Suprapubic skin (tissue), 4 donors: ENCODE data around the gene FGD3. TPM values are rescaled to one million over a fixed set of nuclear protein-coding genes. Genes with fewer than 3 reads are reported as not detected.
A peak's percentile ranks its signal among the peaks of the same experiment; 100 is the strongest.

Source experiments
- DNase-seq, 2 donors: peaks; one replicate each; pipeline ENCODE4 v3.0.0-alpha.2; 2019; ENCODE audit warnings: low spot score in 2 of 2
- H3K27ac ChIP-seq: fragments of 200-600 bp; sonication (generic); one replicate; pipeline ENCODE4 v1.5.1; 2019
- H3K27me3 ChIP-seq: fragments of 200-600 bp; sonication (generic); one replicate; pipeline ENCODE4 v1.5.1; 2019
- H3K36me3 ChIP-seq: fragments of 200-600 bp; sonication (generic); one replicate; pipeline ENCODE4 v1.5.1; 2019
- H3K4me1 ChIP-seq: fragments of 200-600 bp; sonication (generic); one replicate; pipeline ENCODE4 v1.5.1; 2019
- H3K4me3 ChIP-seq: fragments of 200-600 bp; sonication (generic); one replicate; pipeline ENCODE4 v1.5.1; 2019; ENCODE audit warnings: mild to moderate bottlenecking
- H3K9me3 ChIP-seq: fragments of 200-600 bp; sonication (generic); one replicate; pipeline ENCODE4 v1.5.1; 2019
- EP300 ChIP-seq: sonication (generic); formaldehyde crosslinking; IDR thresholded peaks from one replicate; pipeline ENCODE4 v1.6.1; 2017; ENCODE audit warnings: antibody characterized with exemption
- POLR2A ChIP-seq, 2 donors: fragments of 450-650 bp; IDR thresholded peaks; one replicate each; pipeline ENCODE4 v1.6.1; 2017; ENCODE audit warnings: antibody characterized with exemption in 2 of 2, mild to moderate bottlenecking in 2 of 2, moderate library complexity in 2 of 2
- POLR2AphosphoS5 ChIP-seq, 3 donors: sonication (generic); formaldehyde crosslinking; IDR thresholded peaks; one replicate each; pipeline ENCODE4 v1.6.1; 2017; ENCODE audit warnings: antibody characterized with exemption in 3 of 3
- WGBS: methylation state at CpG from one replicate; pipeline ENCODE4 v1.1.5; 2018; 5-methylcytosine and 5-hydroxymethylcytosine counted together
- total RNA-seq, 4 donors: library from RNA; depleted of rRNA; stranded (reverse); fragments of >200 nt; gene quantifications; one replicate each; pipeline ENCODE4 v1.1.0, GENCODE V29; 2016
- TF ChIP-seq, protein P1 (sequence below), 2 donors: fragments of 200-600 bp in 1 of 2; fragments of 450-650 bp in 1 of 2; sonication (generic) in 1 of 2; IDR thresholded peaks; one replicate each; pipeline ENCODE4 v1.5.1; 2016 to 2019; ENCODE audit warnings: antibody characterized with exemption in 2 of 2, mild to moderate bottlenecking in 1 of 2, moderate library complexity in 1 of 2

Gene FGD3
- total RNA-seq, 4 donors from 2014 or later, result 4.6 to 9.2 (median 6.6) TPM

- no peak overlapping the region for H3K4me3 ChIP-seq
- no peaks in the 10 kb centered on the region for H3K27me3 ChIP-seq
- no peak for TF ChIP-seq POLR2AphosphoS5 (IDR thresholded peaks at IDR 0.05)
- TF ChIP-seq EP300, result no peak
- TF ChIP-seq, protein P1, sequence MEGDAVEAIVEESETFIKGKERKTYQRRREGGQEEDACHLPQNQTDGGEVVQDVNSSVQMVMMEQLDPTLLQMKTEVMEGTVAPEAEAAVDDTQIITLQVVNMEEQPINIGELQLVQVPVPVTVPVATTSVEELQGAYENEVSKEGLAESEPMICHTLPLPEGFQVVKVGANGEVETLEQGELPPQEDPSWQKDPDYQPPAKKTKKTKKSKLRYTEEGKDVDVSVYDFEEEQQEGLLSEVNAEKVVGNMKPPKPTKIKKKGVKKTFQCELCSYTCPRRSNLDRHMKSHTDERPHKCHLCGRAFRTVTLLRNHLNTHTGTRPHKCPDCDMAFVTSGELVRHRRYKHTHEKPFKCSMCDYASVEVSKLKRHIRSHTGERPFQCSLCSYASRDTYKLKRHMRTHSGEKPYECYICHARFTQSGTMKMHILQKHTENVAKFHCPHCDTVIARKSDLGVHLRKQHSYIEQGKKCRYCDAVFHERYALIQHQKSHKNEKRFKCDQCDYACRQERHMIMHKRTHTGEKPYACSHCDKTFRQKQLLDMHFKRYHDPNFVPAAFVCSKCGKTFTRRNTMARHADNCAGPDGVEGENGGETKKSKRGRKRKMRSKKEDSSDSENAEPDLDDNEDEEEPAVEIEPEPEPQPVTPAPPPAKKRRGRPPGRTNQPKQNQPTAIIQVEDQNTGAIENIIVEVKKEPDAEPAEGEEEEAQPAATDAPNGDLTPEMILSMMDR (IDR thresholded peaks at IDR 0.05), result no peak
- no peak for TF ChIP-seq POLR2A (IDR thresholded peaks at IDR 0.05)
- no peaks in the 10 kb centered on the region for H3K36me3 ChIP-seq
- no peaks in the 10 kb centered on the region for H3K4me1 ChIP-seq
- H3K9me3 ChIP-seq, result no peaks in the 10 kb centered on the region
- DNase-seq, result peak; percentile 32 to 72
- 95% methylated on average over 9 of the region's 9 CpGs for WGBS
- H3K27ac ChIP-seq, result no peak overlapping the region
Measured at GRCh38 chr9:93080406-93080805, 133.1 kb downstream of the FGD3 start.

- H3K4me1 ChIP-seq, result no peaks in the 10 kb centered on the region
- peak; percentile 36 to 47 for DNase-seq
- 77% methylated on average over 8 of the region's 10 CpGs for WGBS
Measured at GRCh38 chr9:93081081-93081529, 133.8 kb downstream of the FGD3 start.

DNA sequence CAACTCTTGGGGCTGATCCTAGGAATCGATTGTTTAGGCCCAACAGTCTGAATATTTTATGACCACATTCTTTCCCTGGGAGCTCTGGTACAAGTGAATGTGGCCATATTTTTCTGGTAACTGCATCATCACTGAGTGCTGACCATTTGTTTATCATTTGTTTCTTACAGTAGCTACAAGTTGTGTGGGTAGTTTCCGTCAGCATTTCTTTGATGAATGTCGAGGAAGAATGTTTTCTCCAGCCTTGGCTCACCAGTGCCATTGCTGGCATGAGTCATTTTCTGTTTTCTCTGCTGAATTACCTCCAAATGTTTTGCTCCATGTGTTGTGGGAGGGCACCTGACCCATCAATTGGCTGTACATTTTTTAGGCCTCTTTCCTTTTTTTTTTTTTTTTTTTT lies 134.6 kb downstream of the FGD3 start:
- 67% methylated on average over 3 of the region's 3 CpGs for WGBS
- no peak overlapping the region for H3K27ac ChIP-seq
- TF ChIP-seq POLR2A (IDR thresholded peaks at IDR 0.05) (no peak), EP300 (no peak), POLR2AphosphoS5 (IDR thresholded peaks at IDR 0.05) (no peak)
- TF ChIP-seq, protein P1 (IDR thresholded peaks at IDR 0.05), result no peak
- no peaks in the 10 kb centered on the region for H3K27me3 ChIP-seq
- H3K9me3 ChIP-seq, result no peaks in the 10 kb centered on the region
- DNase-seq, result no peak
- H3K36me3 ChIP-seq, result no peaks in the 10 kb centered on the region
- no peaks in the 10 kb centered on the region for H3K4me1 ChIP-seq
- no peak overlapping the region for H3K4me3 ChIP-seq

More at GRCh38 chr9:93081081-93081529, 133.8 kb downstream of the FGD3 start:
- no peaks in the 10 kb centered on the region for H3K27me3 ChIP-seq
- no peak overlapping the region for H3K4me3 ChIP-seq
- no peak overlapping the region for H3K27ac ChIP-seq
- TF ChIP-seq, protein P1 (IDR thresholded peaks at IDR 0.05), result no peak
- TF ChIP-seq POLR2AphosphoS5 (IDR thresholded peaks at IDR 0.05) (no peak), EP300 (no peak), POLR2A (IDR thresholded peaks at IDR 0.05) (no peak)
- no peaks in the 10 kb centered on the region for H3K9me3 ChIP-seq
- H3K36me3 ChIP-seq, result no peaks in the 10 kb centered on the region

- Histone ChIP-seq H3K4me3 (no peak overlapping the region), H3K36me3 (no peaks in the 10 kb centered on the region), H3K4me1 (no peaks in the 10 kb centered on the region), H3K27me3 (no peaks in the 10 kb centered on the region), H3K27ac (no peak overlapping the region), H3K9me3 (no peaks in the 10 kb centered on the region)
- peak; percentile 50 to 64 for DNase-seq
- TF ChIP-seq POLR2AphosphoS5 (IDR thresholded peaks at IDR 0.05) (no peak), POLR2A (IDR thresholded peaks at IDR 0.05) (no peak), EP300 (no peak)
- TF ChIP-seq, protein P1 (IDR thresholded peaks at IDR 0.05), result no peak
- 71% methylated on average over 13 of the region's 18 CpGs for WGBS
Measured at GRCh38 chr9:93082841-93083411, 135.6 kb downstream of the FGD3 start.

- peak; percentile 40 to 48 for DNase-seq
- H3K4me1 ChIP-seq, result no peaks in the 10 kb centered on the region
- H3K27me3 ChIP-seq, result no peaks in the 10 kb centered on the region
- no peaks in the 10 kb centered on the region for H3K36me3 ChIP-seq
- H3K9me3 ChIP-seq, result no peaks in the 10 kb centered on the region
- H3K27ac ChIP-seq, result no peak overlapping the region
- no peak overlapping the region for H3K4me3 ChIP-seq
- 77% methylated on average over 6 of the region's 8 CpGs for WGBS
- TF ChIP-seq EP300 (no peak), POLR2A (IDR thresholded peaks at IDR 0.05) (no peak), POLR2AphosphoS5 (IDR thresholded peaks at IDR 0.05) (no peak)
- TF ChIP-seq, protein P1 (IDR thresholded peaks at IDR 0.05), result no peak
Measured at GRCh38 chr9:93083592-93084470, 136.5 kb downstream of the FGD3 start.
